CD14-positive monocyte (primary cell): ENCODE data around the gene VPS26C. TPM values are rescaled to one million over a fixed set of nuclear protein-coding genes. Genes with fewer than 3 reads are reported as not detected.
"Not testable (repeated sequence)": the region's sequence is repeated elsewhere in the genome, so short reads cannot be mapped to it uniquely, and the experiment has no call there.

Experiments
- DNase-seq, 3 donors: peaks; one replicate each; pipeline ENCODE4 v3.0.0-alpha.2; 2011 to 2022
- H2AFZ ChIP-seq: 2 replicates; pipeline ENCODE4 v1.6.0; 2012; ENCODE audit warnings: mild to moderate bottlenecking, low read depth, low read length, inconsistent platforms; ENCODE audit not compliant: insufficient read depth, poor library complexity, severe bottlenecking
- H3K27ac ChIP-seq, 2 donors: 1 replicate in 1 of 2; 2 replicates in 1 of 2; pipeline ENCODE4 v1.5.1; 2012 to 2013; ENCODE audit warnings: low read length in 2 of 2, control low read depth in 1 of 2, inconsistent platforms in 1 of 2, low read depth in 1 of 2, mild to moderate bottlenecking in 1 of 2
- H3K27me3 ChIP-seq, 2 donors: one replicate each; pipeline versions ENCODE4 v1.6.0 to v1.6.1; 2011 to 2013; ENCODE audit warnings: low read length in 2 of 2; ENCODE audit not compliant: control insufficient read depth in 2 of 2, insufficient read depth in 2 of 2
- H3K36me3 ChIP-seq, 2 donors: replicated peaks in 1 of 2; 1 replicate in 1 of 2; 2 replicates in 1 of 2; pipeline versions ENCODE4 v1.5.1 to v1.6.1; 2012 to 2013; ENCODE audit warnings: low read length in 2 of 2, control low read depth in 1 of 2, inconsistent platforms in 1 of 2, mild to moderate bottlenecking in 1 of 2; ENCODE audit not compliant: insufficient read depth in 2 of 2, control insufficient read depth in 1 of 2
- H3K4me1 ChIP-seq, 2 donors: 1 replicate in 1 of 2; 2 replicates in 1 of 2; pipeline versions ENCODE4 v1.5.1 to v1.6.1; 2012 to 2013; ENCODE audit warnings: low read length in 2 of 2, control low read depth in 1 of 2, inconsistent platforms in 1 of 2, mild to moderate bottlenecking in 1 of 2, moderate library complexity in 1 of 2; ENCODE audit not compliant: insufficient read depth in 2 of 2, control insufficient read depth in 1 of 2
- H3K4me2 ChIP-seq: replicated peaks from 2 replicates; pipeline ENCODE3; 2012; ENCODE audit warnings: low read length, moderate library complexity, mild to moderate bottlenecking; ENCODE audit not compliant: poor library complexity, severe bottlenecking; ENCODE audit errors: extremely low read depth
- H3K4me3 ChIP-seq, 3 experiments: fragments of 200-600 bp in 1 of 3; sonication (generic) in 1 of 3; replicated peaks in 1 of 3; 1 replicate in 2 of 3; 2 replicates in 1 of 3; pipeline ENCODE4 v1.5.1; 2011 to 2013; ENCODE audit warnings: low read length in 3 of 3, mild to moderate bottlenecking in 3 of 3, control low read depth in 2 of 3, low read depth in 2 of 3, inconsistent platforms in 1 of 3, moderate library complexity in 1 of 3
- H3K79me2 ChIP-seq: 2 replicates; pipeline ENCODE4 v1.6.0; 2012; ENCODE audit warnings: mild to moderate bottlenecking, control low read depth, inconsistent platforms, low read length, moderate library complexity; ENCODE audit not compliant: insufficient read depth
- H3K9ac ChIP-seq: 2 replicates; pipeline ENCODE4 v1.6.0; 2017; ENCODE audit warnings: low read length, mild to moderate bottlenecking; ENCODE audit not compliant: insufficient read depth, poor library complexity, severe bottlenecking
- H3K9me3 ChIP-seq, 2 donors: replicated peaks in 1 of 2; 1 replicate in 1 of 2; 2 replicates in 1 of 2; pipeline versions ENCODE4 v1.5.1 to v1.6.1; 2012 to 2013; ENCODE audit warnings: low read length in 2 of 2, control low read depth in 1 of 2; ENCODE audit not compliant: control insufficient read depth in 1 of 2, insufficient read depth in 1 of 2
- H4K20me1 ChIP-seq: 2 replicates; pipeline ENCODE4 v1.6.0; 2012; ENCODE audit warnings: mild to moderate bottlenecking, low read length, control low read depth, moderate library complexity; ENCODE audit not compliant: insufficient read depth
- H3K27ac Mint-ChIP-seq, 7 donors: one replicate each; pipeline ENCODE4 v1.8.0; 2020; ENCODE audit warnings: mild to moderate bottlenecking in 7 of 7, mixed read lengths in 7 of 7, moderate library complexity in 6 of 7, inconsistent platforms in 2 of 7
- H3K27me3 Mint-ChIP-seq, 3 donors: one replicate each; pipeline ENCODE4 v1.8.0; 2021 to 2022; ENCODE audit warnings: low read depth in 3 of 3, mild to moderate bottlenecking in 3 of 3, mixed read lengths in 3 of 3, moderate library complexity in 3 of 3, inconsistent platforms in 1 of 3
- H3K36me3 Mint-ChIP-seq, 2 donors: one replicate each; pipeline ENCODE4 v1.8.0; 2020; ENCODE audit warnings: mixed read lengths in 2 of 2, inconsistent platforms in 1 of 2, mild to moderate bottlenecking in 1 of 2
- H3K4me1 Mint-ChIP-seq: one replicate; pipeline ENCODE4 v1.8.0; 2020; ENCODE audit warnings: mild to moderate bottlenecking, mixed read lengths
- H3K4me3 Mint-ChIP-seq, 2 donors: one replicate each; pipeline ENCODE4 v1.8.0; 2020; ENCODE audit warnings: mild to moderate bottlenecking in 2 of 2, mixed read lengths in 2 of 2, moderate library complexity in 1 of 2
- H3K9me3 Mint-ChIP-seq, 7 donors: one replicate each; pipeline ENCODE4 v1.8.0; 2020 to 2022; ENCODE audit warnings: mixed read lengths in 7 of 7, mild to moderate bottlenecking in 6 of 7, moderate library complexity in 6 of 7, inconsistent platforms in 2 of 7
- CTCF ChIP-seq: fragments of 200-600 bp; IDR thresholded peaks from one replicate; pipeline ENCODE4 v1.8.0; 2022; ENCODE audit warnings: antibody characterized with exemption, mild to moderate bottlenecking
- WGBS: methylation state at CpG from one replicate; pipeline ENCODE4 v1.1.5; 2013; ENCODE audit warnings: missing lambda C conversion rate; ENCODE audit not compliant: insufficient coverage; 5-methylcytosine and 5-hydroxymethylcytosine counted together
- intact Hi-C, 2 donors: fragments of 100-400 bp; cut with micrococcal nuclease; formaldehyde crosslinking; loops; one replicate each; pipeline versions ENCODE4 v1.15.0 to v1.15.1; 2023
- polyA plus RNA-seq, 3 donors: library from polyadenylated mRNA; depleted of rRNA in 1 of 3; unstranded in 2 of 3; stranded (reverse) in 1 of 3; fragments of 300-500 nt in 2 of 3; fragments of >200 nt in 1 of 3; fragmentation: Illumina TruSeq in 2 of 3; gene quantifications; 1 replicate in 2 of 3; 2 replicates in 1 of 3; pipeline ENCODE4 v1.2.3, GENCODE V29; 2012 to 2021

The VPS26C gene
- polyA plus RNA-seq, 3 donors: 45.4 to 75.4 (median 69.3) TPM

DNA sequence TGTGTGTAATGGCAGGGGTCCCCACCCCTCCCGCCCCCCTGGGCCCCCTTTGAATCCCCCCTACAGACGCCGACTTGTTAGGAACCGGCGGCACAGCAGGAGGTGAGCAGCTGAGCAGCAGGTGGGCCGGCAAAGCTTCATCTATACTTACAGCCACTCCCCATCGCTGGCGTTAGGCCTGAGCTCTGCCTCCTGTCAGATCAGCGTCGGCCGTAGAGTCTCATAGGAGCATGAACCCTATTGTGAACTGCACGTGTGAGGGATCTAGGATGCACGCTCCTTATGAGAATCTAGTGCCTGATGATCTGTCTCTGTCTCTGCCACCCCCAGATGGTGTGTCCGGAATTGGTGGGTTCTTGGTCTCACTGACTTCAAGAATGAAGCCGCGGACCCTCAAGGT, 14.9 kb upstream of the VPS26C start:
- peaks cover 4% of the 10 kb centered on the region for H3K4me1 Mint-ChIP-seq
- 72% methylated on average over 11 of the region's 16 CpGs for WGBS
- H3K27ac Mint-ChIP-seq: no peak overlapping the region
- H3K27me3 ChIP-seq: no peaks in the 10 kb centered on the region
- H3K27ac ChIP-seq: no peak overlapping the region
- H3K4me1 ChIP-seq: no peaks in the 10 kb centered on the region
- TF ChIP-seq CTCF: no peak
- no peaks in the 10 kb centered on the region for H4K20me1 ChIP-seq
- H3K4me3 Mint-ChIP-seq: peak overlapping the region; percentile 63 to 92
- no peak overlapping the region for H3K4me3 ChIP-seq
- peaks cover 2 to 3% (median 3%) of the 10 kb centered on the region in 3 donors for H3K27me3 Mint-ChIP-seq
- H3K36me3 Mint-ChIP-seq: no peaks in the 10 kb centered on the region
- no peak overlapping the region for H3K4me2 ChIP-seq
- H3K79me2 ChIP-seq: no peaks in the 10 kb centered on the region
- DNase-seq: no peak
- H3K36me3 ChIP-seq: no peaks in the 10 kb centered on the region
- peaks cover 0 to 11% (median 7%) of the 10 kb centered on the region in 7 donors for H3K9me3 Mint-ChIP-seq
- intact Hi-C loops: no loop called here
- no peak overlapping the region for H2AFZ ChIP-seq
- no peaks in the 10 kb centered on the region for H3K9me3 ChIP-seq
- no peak overlapping the region for H3K9ac ChIP-seq

DNA sequence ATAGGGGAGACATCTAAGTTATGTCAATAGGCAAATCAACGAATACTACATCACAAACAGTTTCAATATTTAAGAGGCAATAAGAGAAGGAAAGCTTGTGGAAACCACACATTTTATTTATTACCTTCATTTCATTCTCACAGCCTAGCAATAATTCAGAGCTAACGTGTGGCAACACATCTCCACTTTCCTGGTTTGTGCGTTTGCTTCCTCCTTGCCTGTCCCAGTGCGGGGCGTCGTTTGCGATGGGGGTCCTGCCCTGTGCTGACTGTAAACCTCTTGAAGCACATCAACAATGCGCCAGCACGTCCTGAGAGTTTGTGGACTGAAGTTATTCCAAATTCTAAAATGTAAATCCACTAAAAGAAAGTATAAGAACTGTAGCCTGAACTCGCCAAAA, 14.4 kb upstream of the VPS26C start:
- no peaks in the 10 kb centered on the region for H3K79me2 ChIP-seq
- no peak overlapping the region for H3K9ac ChIP-seq
- H3K9me3 Mint-ChIP-seq: peaks cover 0 to 11% (median 7%) of the 10 kb centered on the region in 7 donors
- no peak overlapping the region for H3K4me2 ChIP-seq
- H3K9me3 ChIP-seq: no peaks in the 10 kb centered on the region
- no peaks in the 10 kb centered on the region for H3K27me3 ChIP-seq
- H3K4me3 ChIP-seq: no peak overlapping the region
- peak overlapping the region; percentile 50 to 79 for H3K4me3 Mint-ChIP-seq
- no peaks in the 10 kb centered on the region for H4K20me1 ChIP-seq
- TF ChIP-seq CTCF: no peak
- DNase-seq: no peak
- no peaks in the 10 kb centered on the region for H3K36me3 Mint-ChIP-seq
- H3K4me1 Mint-ChIP-seq: peaks cover 4% of the 10 kb centered on the region
- WGBS: 8% methylated on average over 4 of the region's 10 CpGs
- no peaks in the 10 kb centered on the region for H3K36me3 ChIP-seq
- H3K27ac ChIP-seq: no peak overlapping the region
- H2AFZ ChIP-seq: no peak overlapping the region
- H3K27me3 Mint-ChIP-seq: peaks cover 2 to 3% (median 3%) of the 10 kb centered on the region in 3 donors
- peak overlapping the region in 1 of 7 donors; percentile 40 for H3K27ac Mint-ChIP-seq
- no peaks in the 10 kb centered on the region for H3K4me1 ChIP-seq
- intact Hi-C loops: no loop called here

- H3K27me3 ChIP-seq, H3K4me3 ChIP-seq, H2AFZ ChIP-seq, intact Hi-C loops, H3K9me3 ChIP-seq, H3K4me1 ChIP-seq, H4K20me1 ChIP-seq, H3K9me3 Mint-ChIP-seq, H3K27ac Mint-ChIP-seq, H3K9ac ChIP-seq, H3K27me3 Mint-ChIP-seq, H3K36me3 ChIP-seq, H3K4me1 Mint-ChIP-seq, H3K27ac ChIP-seq, H3K36me3 Mint-ChIP-seq, H3K4me2 ChIP-seq, H3K79me2 ChIP-seq, DNase-seq, H3K4me3 Mint-ChIP-seq: not testable (repeated sequence)
- WGBS: no CpG with 5 or more reads among the region's 4 CpGs
Observed at GRCh38 chr21:37279271-37279670, 12.1 kb upstream of the VPS26C start.
